Hepatocyte (in vitro differentiated cells): ENCODE results near the gene ALOXE3. TPM values are rescaled to one million over a fixed set of nuclear protein-coding genes. Genes with fewer than 3 reads are reported as not detected.

Experiments
- DNase-seq: peaks from one replicate; pipeline ENCODE4 v3.0.0-alpha.2; 2016; ENCODE audit warnings: low spot score
- H2AFZ ChIP-seq: fragments of 200-600 bp; sonication (generic); 2 replicates; pipeline ENCODE4 v1.6.0; 2016; ENCODE audit warnings: antibody characterized with exemption, mild to moderate bottlenecking
- H3K27ac ChIP-seq: fragments of 200-600 bp; sonication (generic); 2 replicates; pipeline ENCODE4 v1.5.1; 2016; ENCODE audit warnings: mild to moderate bottlenecking
- H3K27me3 ChIP-seq: fragments of 200-600 bp; sonication (generic); 2 replicates; pipeline ENCODE4 v1.6.1; 2016
- H3K36me3 ChIP-seq: fragments of 200-600 bp; sonication (generic); replicated peaks from 2 replicates; pipeline ENCODE4 v1.5.1; 2016; ENCODE audit warnings: low read depth; ENCODE audit not compliant: insufficient read depth
- H3K4me1 ChIP-seq: fragments of 200-600 bp; sonication (generic); 2 replicates; pipeline ENCODE4 v1.5.1; 2016; ENCODE audit warnings: mild to moderate bottlenecking, moderate library complexity; ENCODE audit not compliant: insufficient read depth
- H3K4me2 ChIP-seq: fragments of 200-600 bp; sonication (generic); 2 replicates; pipeline ENCODE4 v1.6.0; 2016
- H3K4me3 ChIP-seq: fragments of 200-600 bp; sonication (generic); 2 replicates; pipeline ENCODE4 v1.5.1; 2016; ENCODE audit warnings: mild to moderate bottlenecking
- H3K79me2 ChIP-seq: fragments of 200-600 bp; sonication (generic); 2 replicates; pipeline ENCODE4 v1.6.0; 2017; ENCODE audit warnings: mild to moderate bottlenecking
- H3K9me2 ChIP-seq: fragments of 200-600 bp; sonication (generic); replicated peaks from 2 replicates; pipeline ENCODE4 v1.6.0; 2017; ENCODE audit warnings: mild to moderate bottlenecking; ENCODE audit not compliant: insufficient read depth
- H3K9me3 ChIP-seq: fragments of 200-600 bp; sonication (generic); 2 replicates; pipeline ENCODE4 v1.5.1; 2016; ENCODE audit warnings: low read depth, mild to moderate bottlenecking
- H4K20me1 ChIP-seq: fragments of 200-600 bp; sonication (generic); 2 replicates; pipeline ENCODE4 v1.6.0; 2016; ENCODE audit warnings: mild to moderate bottlenecking; ENCODE audit not compliant: insufficient read depth, poor library complexity, severe bottlenecking
- EZH2 ChIP-seq: fragments of 200-600 bp; sonication (generic); IDR thresholded peaks from 2 replicates; pipeline ENCODE4 v1.6.1; 2016; ENCODE audit warnings: antibody characterized with exemption, mild to moderate bottlenecking, borderline replicate concordance
- EZH2phosphoT487 ChIP-seq: fragments of 200-600 bp; sonication (generic); IDR thresholded peaks from one replicate; pipeline ENCODE4 v1.6.1; 2018; ENCODE audit warnings: antibody characterized with exemption, mild to moderate bottlenecking, low read depth, moderate library complexity; ENCODE audit not compliant: unreplicated experiment, severe bottlenecking
- WGBS: methylation state at CpG from one replicate; pipeline ENCODE4 v1.1.6; 2016; ENCODE audit warnings: low lambda C conversion rate; ENCODE audit errors: missing lambda C conversion rate; 5-methylcytosine and 5-hydroxymethylcytosine counted together
- polyA plus RNA-seq: library from polyadenylated mRNA; unstranded; fragments of >200 nt; fragmentation: Nextera tagmentation; extraction: Ambion mirVana; gene quantifications from 2 replicates; pipeline ENCODE4 v1.2.1, GENCODE V29; 2016
- total RNA-seq: library from RNA; depleted of rRNA; stranded (reverse); fragments of >200 nt; gene quantifications from 2 replicates; pipeline ENCODE4 v1.2.3, GENCODE V29; 2014
- TF ChIP-seq, protein P1 (sequence below): fragments of 200-600 bp; sonication (generic); IDR thresholded peaks from 2 replicates; pipeline ENCODE4 v1.5.1; 2016; ENCODE audit warnings: antibody characterized with exemption, mild to moderate bottlenecking; ENCODE audit not compliant: poor library complexity

The ALOXE3 gene
- total and polyA plus RNA-seq, 2 experiments from 2014 or later, result 0.77 to 1.5 TPM

DNA sequence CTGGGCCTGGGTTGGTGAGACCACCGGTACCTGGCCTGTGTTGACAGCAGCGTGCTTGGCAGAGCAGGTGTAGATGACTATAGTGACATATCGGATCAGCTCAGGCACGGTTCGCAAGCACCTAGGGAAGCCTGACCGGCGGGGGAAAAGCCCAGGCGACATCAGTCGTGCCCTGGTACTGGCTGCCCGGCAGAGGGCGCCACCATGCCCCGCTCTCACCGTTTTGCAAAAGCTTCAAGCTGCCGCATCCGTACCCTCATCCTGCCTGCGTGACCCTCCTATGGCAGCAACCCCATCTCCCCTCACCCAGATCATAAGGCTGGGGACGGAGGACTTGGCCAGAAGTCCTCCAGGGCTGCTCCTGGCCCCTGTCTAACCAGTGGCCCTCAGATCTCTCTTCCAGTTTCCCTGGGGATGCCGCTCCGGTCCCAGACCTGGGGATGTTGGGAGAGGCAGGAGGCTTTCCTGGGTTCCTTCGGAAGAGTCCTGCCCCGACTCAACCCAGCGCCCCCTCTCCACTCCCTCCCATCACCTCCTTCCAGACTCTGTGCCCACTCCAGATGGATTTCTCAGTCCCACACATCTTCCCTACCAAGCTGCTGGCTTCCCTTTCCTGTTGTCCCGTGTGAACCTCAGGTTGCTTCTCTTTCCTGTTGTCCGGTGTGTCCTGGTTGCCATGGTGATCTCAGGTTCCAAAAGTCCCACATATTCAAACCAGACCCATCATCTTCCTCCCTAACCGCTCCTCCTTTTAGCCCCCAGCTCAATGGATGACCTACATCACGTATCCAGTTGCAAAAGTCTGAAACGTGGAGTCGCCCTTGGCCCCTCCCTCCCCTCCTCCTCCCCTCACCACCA, 44.5 kb downstream of the ALOXE3 start:
- Histone ChIP-seq H3K4me2 (peak overlapping the region; percentile 74), H3K79me2 (no peaks in the 10 kb centered on the region), H3K4me3 (no peak overlapping the region), H3K27ac (no peak overlapping the region), H4K20me1 (no peaks in the 10 kb centered on the region), H2AFZ (peak overlapping the region; percentile 31), H3K9me3 (no peaks in the 10 kb centered on the region), H3K27me3 (peaks cover 56% of the 10 kb centered on the region), H3K9me2 (no peaks in the 10 kb centered on the region), H3K4me1 (peaks cover 20% of the 10 kb centered on the region), H3K36me3 (no peaks in the 10 kb centered on the region)
- DNase-seq, result peak; percentile 84
- 11% methylated on average over 28 of the region's 28 CpGs for WGBS
- TF ChIP-seq, protein P1, sequence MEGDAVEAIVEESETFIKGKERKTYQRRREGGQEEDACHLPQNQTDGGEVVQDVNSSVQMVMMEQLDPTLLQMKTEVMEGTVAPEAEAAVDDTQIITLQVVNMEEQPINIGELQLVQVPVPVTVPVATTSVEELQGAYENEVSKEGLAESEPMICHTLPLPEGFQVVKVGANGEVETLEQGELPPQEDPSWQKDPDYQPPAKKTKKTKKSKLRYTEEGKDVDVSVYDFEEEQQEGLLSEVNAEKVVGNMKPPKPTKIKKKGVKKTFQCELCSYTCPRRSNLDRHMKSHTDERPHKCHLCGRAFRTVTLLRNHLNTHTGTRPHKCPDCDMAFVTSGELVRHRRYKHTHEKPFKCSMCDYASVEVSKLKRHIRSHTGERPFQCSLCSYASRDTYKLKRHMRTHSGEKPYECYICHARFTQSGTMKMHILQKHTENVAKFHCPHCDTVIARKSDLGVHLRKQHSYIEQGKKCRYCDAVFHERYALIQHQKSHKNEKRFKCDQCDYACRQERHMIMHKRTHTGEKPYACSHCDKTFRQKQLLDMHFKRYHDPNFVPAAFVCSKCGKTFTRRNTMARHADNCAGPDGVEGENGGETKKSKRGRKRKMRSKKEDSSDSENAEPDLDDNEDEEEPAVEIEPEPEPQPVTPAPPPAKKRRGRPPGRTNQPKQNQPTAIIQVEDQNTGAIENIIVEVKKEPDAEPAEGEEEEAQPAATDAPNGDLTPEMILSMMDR, result peak; percentile 75
- no peak for TF ChIP-seq EZH2

DNA sequence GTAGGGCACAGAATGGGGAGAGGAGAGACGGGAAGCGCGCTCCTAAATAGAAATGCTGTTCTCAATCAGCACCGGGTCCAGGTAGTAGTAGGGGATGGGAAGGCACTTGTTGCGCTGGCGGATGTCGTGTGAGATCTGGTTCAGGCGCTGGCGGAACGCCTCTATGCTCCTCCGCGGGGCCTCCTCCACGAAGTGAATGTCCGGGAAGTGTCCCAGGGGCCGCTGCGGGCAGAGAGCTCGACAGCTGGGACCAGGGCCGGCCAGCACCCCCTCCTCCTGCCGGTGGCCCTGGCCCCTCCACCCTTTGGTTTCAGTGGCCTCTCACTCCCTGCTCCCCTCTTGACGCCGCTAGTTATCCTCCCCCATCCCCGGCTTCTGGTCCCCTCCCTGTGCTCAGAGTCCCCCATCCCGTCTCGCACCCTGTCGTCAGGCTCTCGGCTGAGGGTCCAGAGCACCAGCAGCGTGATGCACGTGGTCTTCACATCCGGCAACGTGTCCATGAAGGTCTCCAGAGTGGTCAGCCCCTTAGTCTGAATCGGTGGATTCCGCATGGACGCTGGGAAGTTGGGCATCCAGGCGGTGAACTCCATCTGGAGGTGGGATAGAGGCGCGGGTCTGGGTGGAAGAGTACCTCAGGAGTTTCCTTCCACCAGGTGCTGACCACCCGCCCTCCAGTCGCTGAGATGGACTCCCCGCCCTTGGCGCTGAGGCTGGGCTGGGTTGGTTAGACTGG, 45.4 kb downstream of the ALOXE3 start:
- WGBS, result 10% methylated on average over 32 of the region's 40 CpGs
- H3K27me3 ChIP-seq, result peaks cover 56% of the 10 kb centered on the region
- TF ChIP-seq, protein P1, result no peak
- peak; percentile 19 for TF ChIP-seq EZH2

DNA sequence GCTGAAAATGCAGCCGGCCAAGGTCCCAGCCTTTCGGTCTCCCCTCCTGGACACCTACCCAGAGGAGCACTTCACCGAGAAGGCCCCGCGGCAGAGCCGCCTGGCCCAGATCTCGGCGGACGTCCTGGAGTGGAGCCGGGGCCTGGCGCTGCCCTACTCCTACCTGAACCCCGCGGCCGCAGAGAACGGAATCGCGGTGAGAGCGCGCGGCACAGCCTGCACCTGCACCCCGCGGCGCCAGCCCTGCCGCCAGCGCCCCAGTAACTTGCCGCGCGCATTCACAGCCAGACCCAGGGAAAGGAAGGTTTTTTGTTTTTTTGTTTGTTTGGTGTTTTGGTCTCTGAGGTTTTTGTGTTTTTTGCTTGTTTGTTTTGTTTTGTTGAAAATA, 46.0 kb downstream of the ALOXE3 start:
- peak overlapping the region; percentile 74 for H3K4me2 ChIP-seq
- 15% methylated on average over 28 of the region's 28 CpGs for WGBS

More for the DNA sequence above, 45.4 kb downstream of the ALOXE3 start:
- H3K9me2 ChIP-seq, result no peaks in the 10 kb centered on the region
- peak; percentile 44 for DNase-seq
- H3K9me3 ChIP-seq, result no peaks in the 10 kb centered on the region
- no peak overlapping the region for H3K4me3 ChIP-seq
- H4K20me1 ChIP-seq, result no peaks in the 10 kb centered on the region
- H3K27ac ChIP-seq, result no peak overlapping the region
- peak overlapping the region; percentile 31 for H2AFZ ChIP-seq
- no peaks in the 10 kb centered on the region for H3K36me3 ChIP-seq
- H3K4me1 ChIP-seq, result peaks cover 21% of the 10 kb centered on the region
- H3K4me2 ChIP-seq, result peak overlapping the region; percentile 74
- H3K79me2 ChIP-seq, result no peaks in the 10 kb centered on the region

More for the DNA sequence above, 46.0 kb downstream of the ALOXE3 start:
- peaks cover 52% of the 10 kb centered on the region for H3K27me3 ChIP-seq
- H4K20me1 ChIP-seq, result no peaks in the 10 kb centered on the region
- peaks cover 21% of the 10 kb centered on the region for H3K4me1 ChIP-seq
- no peak overlapping the region for H3K4me3 ChIP-seq
- TF ChIP-seq EZH2phosphoT487, result peak; percentile 68
- peak; percentile 94 for TF ChIP-seq EZH2
- TF ChIP-seq, protein P1, result no peak
- H3K9me3 ChIP-seq, result no peaks in the 10 kb centered on the region
- H3K9me2 ChIP-seq, result no peaks in the 10 kb centered on the region
- no peaks in the 10 kb centered on the region for H3K36me3 ChIP-seq
- H2AFZ ChIP-seq, result peak overlapping the region; percentile 31
- no peak overlapping the region for H3K27ac ChIP-seq
- DNase-seq, result no peak
- no peaks in the 10 kb centered on the region for H3K79me2 ChIP-seq
